ENCODE data around the gene LRTM1.

Gene LRTM1

GRCh38 chr3:54928046-54928770 lies at the start of gene LRTM1:
LRTM1 (minus strand) TSS chr3:54928059; CDS start chr3:54927911, 148 bp downstream.
- DNase-seq: no peak

DNA sequence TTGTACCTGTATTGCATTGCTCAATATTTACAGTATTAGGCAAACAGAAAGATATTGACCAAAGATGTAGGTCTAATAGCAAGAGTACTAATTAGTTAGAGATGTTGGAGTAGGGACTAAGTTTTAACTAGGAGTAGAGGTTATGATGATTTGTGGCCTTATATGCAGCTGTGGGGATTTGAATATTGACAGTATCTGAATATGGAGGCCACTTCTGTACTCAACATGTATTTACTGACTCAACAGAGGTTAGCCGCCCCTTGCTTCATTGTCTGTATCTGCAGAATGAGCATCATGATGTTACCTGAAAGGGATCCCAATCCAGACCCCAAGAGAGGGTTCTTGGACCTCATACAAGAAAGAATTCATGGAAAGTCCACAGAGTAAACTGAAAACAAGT lies 49.6 kb upstream of the LRTM1 start:
- DNase-seq: no peak

DNA sequence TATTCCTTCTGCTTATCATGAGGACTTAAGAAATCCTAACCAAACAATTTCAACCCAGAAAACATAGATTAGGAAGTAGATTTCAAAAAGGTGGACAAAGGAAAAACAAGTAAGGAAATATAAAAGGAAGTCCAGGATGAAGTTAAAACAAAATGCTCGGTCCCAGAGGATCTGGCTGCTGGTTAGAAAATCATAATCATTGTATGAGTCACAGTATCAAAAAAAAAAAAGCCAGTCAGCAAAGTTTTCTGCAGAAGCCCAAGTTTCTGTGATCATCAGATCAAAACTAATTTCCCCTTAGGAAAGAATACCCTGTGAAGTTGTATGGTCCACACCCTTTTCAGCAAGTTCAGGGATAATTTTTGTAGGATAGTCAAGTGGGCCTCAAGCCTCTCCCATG lies 43.0 kb upstream of the LRTM1 start:
- DNase-seq: no peak

DNA sequence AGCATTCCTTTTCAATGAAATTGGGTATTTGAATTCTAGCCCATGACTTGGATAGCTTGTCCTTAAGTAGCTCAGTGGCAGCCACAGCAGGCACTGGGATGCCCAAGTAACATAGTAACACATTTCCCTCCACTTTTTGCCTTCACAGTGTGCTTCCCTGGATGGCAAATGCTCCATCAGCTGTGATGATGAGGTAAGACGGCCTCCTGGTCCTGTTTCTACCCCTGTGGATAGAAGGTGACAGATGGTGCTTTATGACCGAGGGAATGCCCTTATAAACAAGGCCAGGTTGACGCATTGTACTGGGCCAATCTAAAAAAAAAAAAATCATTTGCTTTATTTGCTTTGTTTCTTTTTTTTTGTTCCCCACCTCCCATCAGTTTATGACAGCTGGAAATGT lies 41.8 kb upstream of the LRTM1 start:
- no peak for DNase-seq

- DNase-seq: no peak
Measured at GRCh38 chr3:54968546-54969172, 40.8 kb upstream of the LRTM1 start.

DNA sequence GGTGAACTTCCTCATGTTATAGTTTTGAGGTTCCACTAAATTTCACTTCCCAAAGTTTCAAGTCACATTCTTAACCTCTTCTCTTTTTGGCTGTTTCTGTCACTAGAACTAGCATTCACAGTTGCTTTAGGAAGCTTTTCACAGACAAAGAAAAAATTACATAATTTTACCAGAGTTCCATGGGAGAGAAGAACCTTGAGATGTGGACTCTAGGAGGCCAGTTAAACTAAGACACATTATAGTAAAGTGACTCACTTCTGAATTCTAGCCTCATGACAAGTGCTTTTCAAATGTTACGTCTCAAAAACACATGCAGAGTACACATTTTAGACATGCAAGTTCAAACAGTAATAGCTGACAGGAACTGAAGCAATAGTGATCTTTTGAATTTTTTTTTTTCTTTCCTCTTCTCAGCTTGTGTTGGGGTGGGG lies 39.9 kb upstream of the LRTM1 start:
- DNase-seq: no peak

DNA sequence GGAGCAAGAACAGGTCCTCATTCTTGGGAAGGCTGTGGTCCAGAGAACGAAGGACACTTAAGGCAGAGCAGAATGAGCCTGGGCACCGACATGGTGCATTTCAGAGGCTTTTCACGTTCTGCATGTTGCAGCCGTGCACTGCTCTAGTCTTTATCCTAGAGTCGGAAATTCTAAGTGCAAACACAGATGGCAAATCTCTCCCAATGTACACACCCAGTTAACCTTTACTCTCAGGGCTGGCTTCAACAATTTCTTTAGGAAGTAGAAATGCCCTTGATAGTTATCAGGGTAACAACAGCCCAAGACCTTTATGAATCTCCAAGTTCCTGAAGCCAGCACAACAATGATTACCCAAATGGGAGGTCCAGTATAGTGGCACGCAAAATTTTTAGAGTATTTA lies 39.1 kb upstream of the LRTM1 start:
- no peak for DNase-seq

- no peak for DNase-seq
Measured at GRCh38 chr3:54965746-54966145, 37.9 kb upstream of the LRTM1 start.

- no peak for DNase-seq
Measured at GRCh38 chr3:54964081-54964480, 36.2 kb upstream of the LRTM1 start.

DNA sequence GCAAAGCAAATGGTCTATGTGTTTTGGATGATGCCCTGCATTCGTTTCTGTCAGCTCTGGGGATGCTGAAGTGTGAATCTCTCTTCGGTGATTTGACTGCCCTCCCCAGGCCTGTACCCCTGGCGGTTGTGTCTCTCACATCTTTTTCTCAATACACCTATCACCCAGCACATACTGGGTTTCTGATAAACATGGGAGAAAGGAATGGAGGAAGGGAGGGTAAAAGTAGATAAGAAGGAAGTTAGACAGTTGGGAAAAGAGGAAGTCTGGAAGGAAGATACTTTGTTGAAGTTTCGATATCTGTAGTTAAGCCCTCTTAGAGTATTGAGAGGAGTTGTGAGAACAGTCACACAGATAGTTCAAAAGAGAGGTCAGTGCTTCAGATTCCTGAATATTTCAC lies 35.8 kb upstream of the LRTM1 start:
- DNase-seq: no peak

- no peak for DNase-seq
Measured at GRCh38 chr3:54962200-54962599, 34.3 kb upstream of the LRTM1 start.

DNA sequence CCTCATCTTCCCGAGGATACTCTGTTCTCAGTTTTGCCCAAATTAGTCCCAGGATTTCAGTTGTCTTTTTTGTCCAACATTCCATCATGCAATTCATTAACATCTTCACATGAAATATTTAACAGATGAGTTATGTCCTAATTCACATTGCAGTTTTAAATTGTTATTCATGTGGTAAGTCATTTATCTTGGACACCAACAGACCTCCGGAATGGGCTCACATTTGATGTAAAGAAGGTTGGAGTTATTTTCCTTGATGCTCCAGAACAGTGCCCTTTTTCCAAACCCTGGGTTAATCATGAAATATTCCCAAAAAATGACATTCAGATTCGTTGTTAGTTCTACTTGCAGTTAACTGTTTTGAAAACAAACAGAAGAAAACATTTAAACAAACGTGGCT lies 32.8 kb upstream of the LRTM1 start:
- DNase-seq: no peak

DNA sequence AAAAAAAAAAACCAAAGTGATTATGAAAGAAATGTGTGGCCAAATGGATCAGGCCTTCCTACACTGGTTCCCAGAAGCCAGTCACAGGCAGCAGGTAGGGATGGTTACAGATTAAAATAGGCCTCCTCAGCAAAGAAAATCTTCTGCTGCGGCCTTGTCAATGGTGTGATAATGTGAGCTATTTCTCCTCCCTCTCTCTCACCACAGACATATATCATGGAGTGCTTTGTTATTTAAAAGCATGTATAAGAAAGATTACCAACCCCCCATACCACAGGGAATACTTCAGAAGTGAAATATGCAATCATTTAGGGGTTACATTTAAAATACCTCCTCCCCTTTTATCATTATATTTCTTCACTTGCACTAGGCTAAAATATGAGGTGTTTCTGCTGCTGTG lies 32.2 kb upstream of the LRTM1 start:
- DNase-seq: no peak

GRCh38 chr3:54957711-54958110 lies 29.9 kb upstream of the LRTM1 start:
- DNase-seq: no peak

DNA sequence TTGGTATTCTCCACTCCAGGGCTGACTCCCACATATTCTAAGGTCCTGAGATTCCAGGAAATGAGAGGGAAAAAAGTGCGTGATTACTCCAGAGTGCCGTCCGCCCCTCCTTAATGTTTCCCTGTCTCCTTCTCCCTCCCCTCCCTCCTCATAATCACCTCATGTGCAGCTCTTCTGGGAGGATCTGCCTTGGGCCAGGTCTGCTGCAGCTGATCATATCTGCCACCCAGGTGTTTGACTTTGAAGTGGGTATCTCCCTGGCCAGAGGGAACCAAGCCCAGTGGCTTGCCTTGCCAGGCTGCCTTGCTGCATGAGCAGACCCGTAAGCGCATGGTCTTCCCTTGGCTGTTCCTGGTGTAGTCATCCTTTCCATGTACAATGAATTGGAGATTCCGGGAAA lies 28.1 kb upstream of the LRTM1 start:
- DNase-seq: no peak

DNA sequence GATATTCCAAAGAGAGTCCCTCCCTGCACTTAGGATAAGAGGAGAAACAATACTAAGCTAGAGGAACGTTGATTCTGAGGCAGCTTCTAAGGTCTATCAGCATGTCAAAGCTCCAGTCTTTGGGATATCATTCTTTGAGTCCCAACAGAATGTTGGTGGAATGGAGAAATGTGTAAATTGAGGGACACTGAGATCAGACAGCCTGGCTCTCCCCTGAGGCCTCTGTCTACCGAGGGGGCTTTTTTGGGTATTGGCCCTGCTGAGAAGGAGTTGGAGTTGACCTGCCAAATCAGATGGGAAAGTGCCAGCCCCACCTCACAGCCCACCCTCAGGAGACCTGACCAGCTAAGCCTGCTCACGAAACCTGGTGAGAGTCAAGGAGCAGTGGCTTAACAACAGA lies 27.6 kb upstream of the LRTM1 start:
- DNase-seq: no peak

DNA sequence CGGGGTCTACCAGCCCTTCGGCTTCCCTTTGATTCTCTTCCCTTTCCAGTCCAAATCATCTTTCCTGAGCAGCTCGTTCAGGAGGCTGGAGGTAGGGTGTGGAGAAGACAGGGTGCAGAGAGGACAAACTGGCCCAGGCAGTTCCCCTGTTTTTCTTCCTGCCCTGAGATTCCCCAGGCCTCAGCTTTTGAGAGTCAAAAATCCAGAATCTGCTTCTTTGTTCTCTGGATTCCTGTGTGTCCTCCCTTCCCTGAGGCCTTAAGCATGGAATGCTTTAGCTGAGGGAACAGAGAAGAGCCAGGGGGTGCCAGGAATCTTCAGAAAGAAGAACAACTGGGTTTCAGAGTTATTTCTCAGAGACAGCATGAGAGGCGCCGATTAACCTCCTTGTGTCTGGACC lies 26.7 kb upstream of the LRTM1 start:
- no peak for DNase-seq

DNA sequence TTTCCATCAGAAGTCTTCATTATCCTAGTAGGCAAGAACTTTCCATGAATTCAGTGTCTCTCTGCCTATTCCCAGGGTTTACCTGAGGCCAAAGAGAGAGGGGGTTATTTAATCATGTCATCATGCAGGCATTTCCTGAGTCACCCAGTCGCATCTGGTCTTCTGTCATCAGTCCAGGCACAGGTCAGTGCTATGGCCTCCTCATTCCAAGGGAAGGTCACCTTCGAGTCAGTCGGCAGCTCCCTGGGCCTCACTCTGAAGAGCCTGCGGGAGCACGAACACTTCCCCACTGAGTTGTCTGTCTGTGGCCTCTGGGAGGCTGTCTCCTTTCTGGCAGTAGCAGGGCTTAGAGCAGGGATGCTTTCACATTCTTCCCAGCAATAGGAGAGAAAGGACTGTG lies 26.2 kb upstream of the LRTM1 start:
- DNase-seq: no peak

- DNase-seq: no peak
Measured at GRCh38 chr3:54951405-54951804, 23.5 kb upstream of the LRTM1 start.

DNA sequence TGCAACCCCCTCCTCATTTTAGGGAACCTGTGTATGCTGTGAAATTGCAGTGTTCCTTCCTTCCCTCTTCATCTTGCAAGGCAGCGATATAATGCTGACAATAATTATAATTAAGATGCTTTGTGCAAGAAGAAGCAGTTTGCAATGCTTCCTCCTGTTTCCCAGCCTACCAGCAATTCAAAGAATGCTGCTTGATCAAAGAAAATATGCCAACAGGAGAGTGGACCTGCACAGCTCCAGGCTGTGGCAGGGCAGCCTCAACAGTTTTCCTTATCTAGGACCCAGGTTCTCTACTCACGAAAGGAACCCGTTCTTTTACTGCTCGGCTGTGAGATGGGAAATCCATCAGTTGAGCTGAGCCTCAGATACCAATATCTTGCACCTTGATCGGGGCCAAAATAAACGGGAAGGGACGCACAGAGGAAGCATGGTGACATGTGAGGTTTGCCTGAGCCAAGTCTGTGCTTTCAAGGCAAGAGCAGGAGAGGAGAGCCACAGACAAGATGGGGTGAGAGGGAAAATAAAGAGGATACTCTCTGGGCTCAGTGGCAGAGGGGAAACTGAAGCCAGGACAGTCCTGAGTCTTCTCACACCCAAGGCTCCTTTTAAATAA lies 22.6 kb upstream of the LRTM1 start:
- no peak for DNase-seq

DNA sequence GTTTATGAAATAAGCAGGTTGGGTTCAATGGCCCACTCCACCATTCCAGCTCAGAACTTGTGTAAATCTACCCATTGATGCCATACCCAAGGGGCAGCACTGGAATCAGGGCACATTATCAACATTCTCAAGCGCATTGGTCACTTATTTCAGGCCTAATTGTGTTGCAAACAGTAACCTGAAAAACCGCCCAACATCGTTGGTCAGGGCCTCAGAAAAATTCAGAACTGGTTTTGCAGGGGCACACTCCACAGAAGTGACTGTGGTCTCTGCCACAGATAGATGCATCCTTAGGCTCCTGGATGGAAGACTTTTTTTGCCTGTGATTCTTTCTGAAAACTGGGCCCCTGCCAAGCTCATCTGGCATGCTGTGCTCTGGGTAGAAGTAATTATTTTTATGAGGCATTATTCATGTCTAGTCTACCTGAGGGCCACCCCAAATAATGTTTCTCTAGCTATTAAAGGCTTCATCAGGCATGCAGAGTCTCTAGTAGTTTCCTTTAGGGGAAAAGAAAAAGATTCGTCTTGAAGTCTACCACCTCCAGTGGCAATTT lies 21.7 kb upstream of the LRTM1 start:
- DNase-seq: no peak

DNA sequence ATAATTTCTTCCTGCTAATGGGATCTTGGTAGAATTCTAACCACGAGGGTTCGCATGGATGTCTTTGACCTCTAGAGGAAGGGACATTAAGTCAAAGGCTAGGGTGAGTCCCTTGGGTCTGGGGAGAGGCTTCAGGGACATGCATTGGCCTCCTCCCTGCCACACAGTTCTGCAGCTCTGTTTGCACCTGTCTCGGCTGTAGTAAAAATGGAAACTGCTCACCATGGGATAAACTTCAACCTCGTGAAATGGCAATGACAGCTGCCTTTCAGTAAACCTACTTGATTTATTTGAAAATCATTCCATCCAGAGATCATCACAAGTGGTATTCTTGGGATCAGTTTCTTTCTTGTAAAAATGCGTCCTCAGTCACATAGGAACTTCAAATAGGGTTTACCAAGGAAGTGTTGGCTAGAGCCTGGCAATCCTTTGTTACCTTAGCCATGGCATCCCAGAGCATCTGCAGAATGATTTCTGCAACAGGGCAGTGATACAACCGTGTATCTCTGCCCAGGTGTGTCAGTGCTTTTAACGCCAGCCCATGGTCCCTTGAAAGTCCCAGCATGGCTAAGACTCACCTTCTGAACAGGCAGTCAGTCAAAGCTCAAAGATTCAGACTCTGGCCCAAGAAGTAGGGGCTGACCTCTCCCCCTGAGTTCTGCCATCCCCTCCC lies 14.0 kb upstream of the LRTM1 start:
- no peak for DNase-seq

- no peak for DNase-seq
Measured at GRCh38 chr3:54940971-54941370, 13.1 kb upstream of the LRTM1 start.

Measured in NCI-H2029 (cell line).